Stimulated activated CD8-positive, alpha-beta memory T cell treated with anti-CD3 and anti-CD28 coated beads, Interleukin-7, amount 100 ng/mL, for 1 hour (primary cell): ENCODE measurements around the gene VDR.
A peak's percentile ranks its signal among the peaks of the same experiment; 100 is the strongest.

ENCODE experiments used
- DNase-seq, 2 donors: peaks; one replicate each; pipeline ENCODE4 v3.0.0-alpha.2; 2020; ENCODE audit warnings: low read depth in 2 of 2

The VDR gene

GRCh38 chr12:47904713-47905709 is at the start of gene VDR:
TSS of gene VDR (minus strand) at chr12:47904994. CDS start at chr12:47879113, 25,881 bp downstream.
- DNase-seq, result peak in 1 of 2 donors; percentile 34

- DNase-seq, result no peak
Measured at GRCh38 chr12:47954058-47954457, 49.3 kb upstream of the VDR start.

- DNase-seq, result no peak
Measured at GRCh38 chr12:47950856-47951468, 46.2 kb upstream of the VDR start.

GRCh38 chr12:47949441-47950341 is 44.9 kb upstream of the VDR start:
- DNase-seq, result peak in 1 of 2 donors; percentile 11

- DNase-seq, result no peak
Measured at GRCh38 chr12:47947341-47947740, 42.5 kb upstream of the VDR start.

GRCh38 chr12:47946413-47947323 is 41.9 kb upstream of the VDR start:
- DNase-seq, result no peak

- DNase-seq, result no peak
Measured at GRCh38 chr12:47945341-47945728, 40.5 kb upstream of the VDR start.

- DNase-seq, result no peak
Measured at GRCh38 chr12:47944685-47945340, 40.0 kb upstream of the VDR start.

GRCh38 chr12:47943623-47944340 is 39.0 kb upstream of the VDR start:
- no peak for DNase-seq

GRCh38 chr12:47942614-47943225 is 37.9 kb upstream of the VDR start:
- no peak for DNase-seq

GRCh38 chr12:47941871-47942613 is 37.2 kb upstream of the VDR start:
- peak in 1 of 2 donors; percentile 29 for DNase-seq

- no peak for DNase-seq
Measured at GRCh38 chr12:47941475-47941780, 36.6 kb upstream of the VDR start.

- DNase-seq, result no peak
Measured at GRCh38 chr12:47940773-47941474, 36.1 kb upstream of the VDR start.

GRCh38 chr12:47939009-47939601 is 34.3 kb upstream of the VDR start:
- no peak for DNase-seq

- no peak for DNase-seq
Measured at GRCh38 chr12:47938594-47938993, 33.8 kb upstream of the VDR start.

GRCh38 chr12:47938093-47938492 is 33.3 kb upstream of the VDR start:
- no peak for DNase-seq

- no peak for DNase-seq
Measured at GRCh38 chr12:47935184-47935583, 30.4 kb upstream of the VDR start.

GRCh38 chr12:47931187-47931586 is 26.4 kb upstream of the VDR start:
- no peak for DNase-seq
